Renal cortical epithelial cell (primary cell): ENCODE results near the gene MACO1. TPM values are rescaled to one million over a fixed set of nuclear protein-coding genes. Genes with fewer than 3 reads are reported as not detected.
A peak's percentile ranks its signal among the peaks of the same experiment; 100 is the strongest.

Source experiments
- DNase-seq: peaks from one replicate; pipeline ENCODE4 v3.0.0-alpha.2; 2011; ENCODE audit warnings: low read depth
- total RNA-seq: library from RNA; depleted of rRNA; stranded (reverse); fragments of >200 nt; gene quantifications from 2 replicates; pipeline ENCODE4 v1.2.3, GENCODE V29; 2014

Gene MACO1
- total RNA-seq, 1 donor from 2014 or later, result 20.2 TPM

GRCh38 chr1:25543425-25544242, 112.9 kb downstream of the MACO1 start, which contains the start of gene LDLRAP1:
TSS of gene LDLRAP1 (plus strand) at chr1:25543606. CDS start at chr1:25543699, 93 bp downstream.
- peak; percentile 19 for DNase-seq

GRCh38 chr1:25544243-25544764, 113.6 kb downstream of the MACO1 start:
- no peak for DNase-seq

DNA sequence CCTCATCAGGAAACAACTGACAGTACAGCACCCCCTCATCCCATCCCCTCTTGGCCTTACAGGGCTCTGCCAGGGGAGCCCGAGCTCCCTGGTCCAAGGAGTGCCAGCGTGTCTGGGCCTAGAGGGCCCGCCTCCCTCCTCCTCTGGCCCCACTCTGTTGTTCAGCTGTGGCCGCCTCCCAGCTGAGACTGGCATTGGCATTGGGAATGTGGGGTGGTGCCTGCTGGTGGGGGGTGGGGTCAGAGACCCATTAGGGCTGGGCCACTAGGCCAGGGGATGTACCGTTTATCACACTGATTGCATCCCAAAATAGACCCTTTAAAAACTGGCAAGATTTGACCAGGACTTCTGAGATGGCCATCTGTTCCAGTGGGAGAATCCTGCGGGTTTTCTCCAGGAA, 114.1 kb downstream of the MACO1 start:
- no peak for DNase-seq

- no peak for DNase-seq
These were observed 115.1 kb downstream of the MACO1 start for GRCh38 chr1:25545767-25546166.

- DNase-seq, result no peak
These were observed 115.5 kb downstream of the MACO1 start for GRCh38 chr1:25546193-25546592.

DNA sequence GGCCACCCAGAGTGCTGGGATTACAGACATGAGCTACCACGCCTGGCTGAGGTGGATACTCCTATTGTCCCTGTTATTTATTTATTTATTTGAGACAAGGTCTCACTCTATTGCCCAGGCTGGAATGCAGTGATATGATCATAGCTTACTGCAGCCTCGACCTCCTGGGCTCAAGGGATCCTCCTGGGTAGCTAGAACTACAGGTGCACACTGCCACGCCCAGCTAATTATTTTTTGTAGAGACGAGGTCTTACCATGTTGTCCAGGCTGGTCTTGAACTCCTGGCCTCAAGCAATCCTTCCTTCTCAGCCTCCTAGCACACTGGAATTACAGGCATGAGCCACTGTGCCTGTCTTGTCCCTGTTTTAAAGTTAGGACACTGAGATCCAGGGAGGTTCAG, 117.9 kb downstream of the MACO1 start:
- DNase-seq, result no peak

- DNase-seq, result peak; percentile 67
These were observed 118.8 kb downstream of the MACO1 start for GRCh38 chr1:25549273-25550154.

Other genes with a start within 250 kb of the MACO1 start
- gene SYF2, start 198.4 kb upstream of the MACO1 start, total RNA-seq, result 47.8 and 51.7 TPM in 2 replicates
- gene RSRP1, start 183.4 kb upstream of the MACO1 start, total RNA-seq, result 59.9 and 153 TPM in 2 replicates
- not detected in 2 replicates for gene RHD, start 158.4 kb upstream of the MACO1 start, total RNA-seq
- gene TMEM50A, start 92.6 kb upstream of the MACO1 start, total RNA-seq, result 164 and 170 TPM in 2 replicates
- 0.15 and 1.2 TPM in 2 replicates for gene RHCE, start 10.1 kb upstream of the MACO1 start, total RNA-seq
- 5.4 and 6.9 TPM in 2 replicates for gene LDLRAP1, start 112.7 kb downstream of the MACO1 start, total RNA-seq
- 0.10 TPM in 1 of 2 replicates, not detected in the other for gene MAN1C1, start 185.9 kb downstream of the MACO1 start, total RNA-seq